H1 (cell line): ENCODE measurements around the gene VIPR1. TPM values are rescaled to one million over a fixed set of nuclear protein-coding genes. Genes with fewer than 3 reads are reported as not detected.

Experiments
- CTCF ChIA-PET: fragments of 300-600 bp; sonication (Branson Sonifier 250); formaldehyde crosslinking; loops from one replicate; lab custom pipeline; 2021; ENCODE audit not compliant: partially characterized antibody; lab: Charles Lee
- POLR2A ChIA-PET: fragments of 300-600 bp; sonication (Branson Sonifier 250); formaldehyde crosslinking; loops from one replicate; lab custom pipeline; 2021; ENCODE audit warnings: inconsistent platforms; ENCODE audit not compliant: partially characterized antibody; lab: Charles Lee
- DNase-seq, 2 experiments: peaks; one replicate each; pipeline versions ENCODE4 v3.0.0 to v3.0.0-alpha.2; 2010 to 2022; ENCODE audit warnings: low spot score in 2 of 2, low read depth in 1 of 2, mixed read lengths in 1 of 2
- FAIRE-seq: peaks from 2 replicates; lab custom pipeline; 2011; peaks lifted over from hg19 to GRCh38; lab: Jason Lieb, UNC
- H2AFZ ChIP-seq: 2 replicates; pipeline ENCODE4 v1.8.1; 2012; ENCODE audit warnings: low read length, inconsistent platforms
- H2AK5ac ChIP-seq: 2 replicates; pipeline ENCODE4 v1.6.1; 2013; ENCODE audit warnings: low read depth, low read length
- H2BK120ac ChIP-seq: replicated peaks from 2 replicates; pipeline ENCODE3; 2013; ENCODE audit warnings: low read depth, low read length, inconsistent platforms
- H2BK12ac ChIP-seq: 2 replicates; pipeline ENCODE4 v1.6.1; 2013; ENCODE audit warnings: low read depth, low read length
- H2BK15ac ChIP-seq: 2 replicates; pipeline ENCODE4 v1.6.1; 2013; ENCODE audit warnings: low read length
- H2BK20ac ChIP-seq: 2 replicates; pipeline ENCODE4 v1.6.1; 2013; ENCODE audit warnings: low read length
- H2BK5ac ChIP-seq: 2 replicates; pipeline ENCODE4 v1.6.1; 2013; ENCODE audit warnings: low read depth, low read length
- H3K14ac ChIP-seq: 2 replicates; pipeline ENCODE4 v1.6.1; 2013; ENCODE audit warnings: inconsistent platforms; ENCODE audit not compliant: insufficient read length
- H3K18ac ChIP-seq: 2 replicates; pipeline ENCODE4 v1.6.1; 2013; ENCODE audit warnings: low read length; ENCODE audit errors: extremely low read depth
- H3K23ac ChIP-seq: 2 replicates; pipeline ENCODE4 v1.6.1; 2013; ENCODE audit warnings: inconsistent platforms; ENCODE audit not compliant: insufficient read length
- H3K23me2 ChIP-seq: 2 replicates; pipeline ENCODE4 v1.6.1; 2013; ENCODE audit warnings: low read depth, low read length
- H3K27ac ChIP-seq: 2 replicates; pipeline ENCODE4 v1.6.1; 2011; ENCODE audit warnings: low read depth, low read length, inconsistent platforms
- H3K27me3 ChIP-seq, 4 experiments: replicated peaks in 1 of 4; 1 replicate in 1 of 4; 2 replicates in 3 of 4; pipeline versions ENCODE4 v1.6.1 to v1.8.1; 2011 to 2013; ENCODE audit warnings: low read length in 3 of 4, mild to moderate bottlenecking in 3 of 4, inconsistent platforms in 2 of 4, mixed read lengths in 2 of 4, moderate library complexity in 1 of 4; ENCODE audit not compliant: control insufficient read depth in 3 of 4, insufficient read depth in 3 of 4; ENCODE audit errors: extremely low read depth in 1 of 4
- H3K36me3 ChIP-seq, 4 experiments: 2 replicates each; pipeline versions ENCODE4 v1.6.1 to v1.8.1; 2011 to 2013; ENCODE audit warnings: mild to moderate bottlenecking in 4 of 4, low read length in 3 of 4, moderate library complexity in 2 of 4, control low read depth in 1 of 4, inconsistent platforms in 1 of 4; ENCODE audit not compliant: insufficient read depth in 4 of 4, control insufficient read depth in 2 of 4
- H3K4ac ChIP-seq: replicated peaks from 2 replicates; pipeline ENCODE3; 2013; ENCODE audit warnings: low read length, low read depth, mixed read lengths, inconsistent platforms; ENCODE audit not compliant: insufficient read length
- H3K4me1 ChIP-seq, 4 experiments: replicated peaks in 1 of 4; 1 replicate in 1 of 4; 2 replicates in 3 of 4; pipeline versions ENCODE4 v1.6.1 to v1.8.1; 2011 to 2013; ENCODE audit warnings: low read length in 3 of 4, inconsistent platforms in 2 of 4, mixed read lengths in 1 of 4; ENCODE audit not compliant: insufficient read depth in 4 of 4, control insufficient read depth in 3 of 4
- H3K4me2 ChIP-seq, 2 experiments: 2 replicates each; pipeline versions ENCODE4 v1.6.1 to v1.8.1; 2011 to 2013; ENCODE audit warnings: low read depth in 2 of 2, low read length in 2 of 2, control low read depth in 1 of 2, inconsistent platforms in 1 of 2, mild to moderate bottlenecking in 1 of 2; ENCODE audit not compliant: insufficient read depth in 1 of 2
- H3K4me3 ChIP-seq, 4 experiments: fragments of 200-600, 300-600 bp in 1 of 4; sonication (generic), shearing (Covaris generic), sonication (Bioruptor Twin) in 1 of 4; 2 replicates each; pipeline versions ENCODE4 v1.5.1 to v1.8.1; 2011 to 2016; ENCODE audit warnings: low read length in 4 of 4, low read depth in 3 of 4, control low read depth in 2 of 4, inconsistent platforms in 2 of 4, mild to moderate bottlenecking in 2 of 4, mixed read lengths in 1 of 4, moderate library complexity in 1 of 4; ENCODE audit not compliant: insufficient read depth in 2 of 4; ENCODE audit errors: extremely low read depth in 1 of 4
- H3K56ac ChIP-seq: replicated peaks from 2 replicates; pipeline ENCODE3; 2013; ENCODE audit warnings: low read depth, mild to moderate bottlenecking, mixed read lengths, low read length, inconsistent platforms; ENCODE audit not compliant: insufficient read length
- H3K79me1 ChIP-seq: 2 replicates; pipeline ENCODE4 v1.6.1; 2013; ENCODE audit warnings: low read depth, low read length, control low read depth
- H3K79me2 ChIP-seq, 2 experiments: 2 replicates each; pipeline versions ENCODE4 v1.6.1 to v1.8.1; 2012 to 2013; ENCODE audit warnings: low read length in 2 of 2, mild to moderate bottlenecking in 2 of 2, inconsistent platforms in 1 of 2; ENCODE audit not compliant: insufficient read depth in 2 of 2, control insufficient read depth in 1 of 2
- H3K9ac ChIP-seq, 4 experiments: replicated peaks in 1 of 4; 1 replicate in 1 of 4; 2 replicates in 3 of 4; pipeline versions ENCODE4 v1.6.1 to v1.8.1; 2011 to 2013; ENCODE audit warnings: low read depth in 3 of 4, low read length in 3 of 4, control low read depth in 2 of 4, mild to moderate bottlenecking in 2 of 4, moderate library complexity in 2 of 4, inconsistent platforms in 1 of 4; ENCODE audit errors: extremely low read depth in 1 of 4
- H3K9me3 ChIP-seq, 2 experiments: 2 replicates each; pipeline versions ENCODE4 v1.6.1 to v1.8.1; 2012 to 2013; ENCODE audit warnings: mild to moderate bottlenecking in 2 of 2, moderate library complexity in 2 of 2, control low read depth in 1 of 2, inconsistent platforms in 1 of 2, low read depth in 1 of 2, low read length in 1 of 2, mixed read lengths in 1 of 2; ENCODE audit not compliant: insufficient read depth in 2 of 2
- H4K20me1 ChIP-seq, 2 experiments: replicated peaks in 1 of 2; 2 replicates each; pipeline versions ENCODE3 to v1.8.1; 2011 to 2013; ENCODE audit warnings: inconsistent platforms in 2 of 2, low read length in 2 of 2, mild to moderate bottlenecking in 1 of 2; ENCODE audit not compliant: insufficient read depth in 2 of 2, control insufficient read depth in 1 of 2
- H4K5ac ChIP-seq: 2 replicates; pipeline ENCODE4 v1.6.1; 2013; ENCODE audit warnings: low read length, low read depth, mixed read lengths, inconsistent platforms; ENCODE audit not compliant: insufficient read length
- H4K8ac ChIP-seq: 2 replicates; pipeline ENCODE4 v1.8.0; 2013; ENCODE audit warnings: mild to moderate bottlenecking, moderate library complexity, low read length, inconsistent platforms; ENCODE audit not compliant: insufficient read depth; ENCODE audit errors: extremely low read depth
- H4K91ac ChIP-seq: replicated peaks from 2 replicates; pipeline ENCODE3; 2013; ENCODE audit warnings: low read length, mixed read lengths, inconsistent platforms; ENCODE audit not compliant: insufficient read length
- EZH2 ChIP-seq: fragments of 200-600 bp; sonication (generic); IDR thresholded peaks from 2 replicates; pipeline ENCODE4 v1.7.1; 2012; ENCODE audit warnings: low read depth, mild to moderate bottlenecking, moderate library complexity, low read length, inconsistent platforms; ENCODE audit not compliant: severe bottlenecking
- KDM4A ChIP-seq: IDR thresholded peaks from one replicate; pipeline ENCODE4 v1.7.1; 2012; ENCODE audit warnings: low read depth, mild to moderate bottlenecking, moderate library complexity, low read length, inconsistent platforms; ENCODE audit not compliant: severe bottlenecking
- WGBS, 2 experiments: shearing (Covaris generic) in 1 of 2; methylation state at CpG; one replicate each; pipeline versions ENCODE4 v1.1.6 to v1.1.7; 2013 to 2015; ENCODE audit warnings: low lambda C conversion rate in 2 of 2, mixed read lengths in 2 of 2, inconsistent platforms in 1 of 2, low coverage in 1 of 2, missing lambda C conversion rate in 1 of 2; ENCODE audit not compliant: insufficient replicate concordance in 2 of 2, insufficient coverage in 1 of 2, insufficient read length in 1 of 2; ENCODE audit errors: extremely low coverage in 1 of 2, missing lambda C conversion rate in 1 of 2; 5-methylcytosine and 5-hydroxymethylcytosine counted together
- polyA plus RNA-seq, 7 experiments: library from polyadenylated mRNA; depleted of rRNA in 3 of 7; stranded (reverse) in 5 of 7; unstranded in 2 of 7; fragments of >200 nt in 5 of 7; fragments of 200-250 nt in 2 of 7; gene quantifications; 1 replicate in 5 of 7; 2 replicates in 1 of 7; 4 replicates in 1 of 7; pipeline versions ENCODE4 v1.2.1 to v1.2.3, GENCODE V29; 2011 to 2013; ENCODE audit warnings: missing spikeins in 2 of 7, mixed read lengths in 2 of 7
- total RNA-seq: library from RNA; stranded (reverse); fragmentation: NEBNext Ultra II Directional; extraction: Animal tissue kit (Norgen Biotek cat#: 25700); gene quantifications from 2 replicates; pipeline ENCODE4 v1.2.1, GENCODE V29; 2021

VIPR1 gene
- total and polyA plus RNA-seq, 2 of the 8 experiments (the other 6 are each of a cell fraction or from before 2014, with no cell fraction given) = 7.8 to 10.1 TPM

GRCh38 chr3:42519568-42519962 is 17.1 kb downstream of the VIPR1 start:
- Histone ChIP-seq H3K9ac (no peak overlapping the region), H3K4ac (no peak overlapping the region), H4K8ac (no peak overlapping the region), H3K4me2 (no peak overlapping the region), H3K23me2 (no peaks in the 10 kb centered on the region; the same call in 1 of the 2 replicates), H3K9me3 (no peaks in the 10 kb centered on the region), H3K4me1 (no peaks in the 10 kb centered on the region), H2AK5ac (no peak overlapping the region), H2BK12ac (no peak overlapping the region), H4K20me1 (no peaks in the 10 kb centered on the region), H2BK20ac (no peak overlapping the region), H3K56ac (no peak overlapping the region), H2BK15ac (no peak overlapping the region), H4K5ac (no peak overlapping the region), H3K27me3 (no peaks in the 10 kb centered on the region), H4K91ac (no peak overlapping the region), H3K14ac (no peak overlapping the region), H2AFZ (no peak overlapping the region), H3K23ac (no peak overlapping the region), H2BK5ac (no peak overlapping the region), H3K27ac (no peak overlapping the region), H3K79me2 (no peaks in the 10 kb centered on the region), H3K4me3 (no peak overlapping the region), H2BK120ac (no peak overlapping the region), H3K79me1 (no peaks in the 10 kb centered on the region), H3K36me3 (no peaks in the 10 kb centered on the region), H3K18ac (no peak overlapping the region)
- WGBS, 2 experiments = 92% methylated on average over 2 of the region's 2 CpGs; no CpG with 5 or more reads in 1 of the 2 experiments
- ChIA-PET CTCF (interaction anchor here (0.8 to 23.3 kb wide), 6 partner anchors 8 to 272 kb away, joined by 3 to 458 read pairs (median 4); no protein-coding TSS in a partner anchor), POLR2A (interaction anchor here (0.7 to 1.6 kb wide), 2 partner anchors 19 to 28 kb away, joined by 3 read pairs; no protein-coding TSS in a partner anchor)
- no peak for FAIRE-seq
- no peak for TF ChIP-seq EZH2
- no peak for TF ChIP-seq KDM4A
- no peak for DNase-seq
